Body of pancreas (tissue), 4 donors: ENCODE measurements around the gene KRTAP5-7. TPM values are rescaled to one million over a fixed set of nuclear protein-coding genes. Genes with fewer than 3 reads are reported as not detected.

ENCODE experiments used
- ATAC-seq: fragments of 150-250 bp; one replicate; pipeline ENCODE4 v1.9.1; 2016
- DNase-seq, 4 donors: peaks; one replicate each; pipeline ENCODE4 v3.0.0-alpha.2; 2019
- H3K27ac ChIP-seq, 4 donors: fragments of 200-600 bp; sonication (generic); 1 replicate in 3 of 4; 2 replicates in 1 of 4; pipeline versions ENCODE4 v1.5.1 to v1.6.1; 2016 to 2019; ENCODE audit warnings: mild to moderate bottlenecking in 1 of 4, mixed read lengths in 1 of 4, moderate library complexity in 1 of 4
- H3K27me3 ChIP-seq, 2 donors: fragments of 200-600 bp; sonication (generic); one replicate each; pipeline ENCODE4 v1.6.0; 2016; ENCODE audit warnings: mild to moderate bottlenecking in 1 of 2
- H3K36me3 ChIP-seq, 2 donors: fragments of 200-600 bp; sonication (generic); replicated peaks in 1 of 2; 2 replicates each; pipeline ENCODE4 v1.5.1; 2016; ENCODE audit warnings: low read depth in 2 of 2; ENCODE audit not compliant: insufficient read depth in 1 of 2
- H3K4me1 ChIP-seq: fragments of 200-600 bp; sonication (generic); one replicate; pipeline ENCODE4 v1.6.0; 2016
- H3K4me3 ChIP-seq, 2 donors: fragments of 200-600 bp; sonication (generic); 1 replicate in 1 of 2; 2 replicates in 1 of 2; pipeline ENCODE4 v1.5.1; 2016 to 2019
- H3K9me3 ChIP-seq, 3 donors: fragments of 200-600 bp; sonication (generic); 1 replicate in 2 of 3; 2 replicates in 1 of 3; pipeline ENCODE4 v1.5.1; 2016
- POLR2A ChIP-seq, 3 donors: fragments of 450-650 bp; IDR thresholded peaks; one replicate each; pipeline ENCODE4 v1.6.1; 2016; ENCODE audit warnings: antibody characterized with exemption in 3 of 3, mild to moderate bottlenecking in 2 of 3
- WGBS, 2 donors: methylation state at CpG; one replicate each; pipeline ENCODE4 v1.1.5; 2017; 5-methylcytosine and 5-hydroxymethylcytosine counted together
- intact Hi-C: fragments of 100-400 bp; cut with DNase I; formaldehyde crosslinking; loops from one replicate; pipeline ENCODE4 v1.15.1; 2023
- total RNA-seq, 2 donors: library from RNA; depleted of rRNA; stranded (reverse); fragments of >200 nt; gene quantifications; one replicate each; pipeline ENCODE4 v1.1.0, GENCODE V29; 2016
- TF ChIP-seq, protein P1 (sequence below), 7 experiments: fragments of 450-650 bp in 4 of 7; fragments of 200-600 bp in 3 of 7; sonication (generic) in 3 of 7; IDR thresholded peaks; one replicate each; pipeline ENCODE4 v1.5.1; 2016 to 2019; ENCODE audit warnings: antibody characterized with exemption in 7 of 7

KRTAP5-7 gene
- total RNA-seq, 2 donors from 2014 or later = not detected

GRCh38 chr11:71556018-71556417 lies 29.0 kb downstream of the KRTAP5-7 start:
- intact Hi-C loops = no loop called here
- no peak for TF ChIP-seq POLR2A (IDR thresholded peaks at IDR 0.05)
- TF ChIP-seq, protein P1, sequence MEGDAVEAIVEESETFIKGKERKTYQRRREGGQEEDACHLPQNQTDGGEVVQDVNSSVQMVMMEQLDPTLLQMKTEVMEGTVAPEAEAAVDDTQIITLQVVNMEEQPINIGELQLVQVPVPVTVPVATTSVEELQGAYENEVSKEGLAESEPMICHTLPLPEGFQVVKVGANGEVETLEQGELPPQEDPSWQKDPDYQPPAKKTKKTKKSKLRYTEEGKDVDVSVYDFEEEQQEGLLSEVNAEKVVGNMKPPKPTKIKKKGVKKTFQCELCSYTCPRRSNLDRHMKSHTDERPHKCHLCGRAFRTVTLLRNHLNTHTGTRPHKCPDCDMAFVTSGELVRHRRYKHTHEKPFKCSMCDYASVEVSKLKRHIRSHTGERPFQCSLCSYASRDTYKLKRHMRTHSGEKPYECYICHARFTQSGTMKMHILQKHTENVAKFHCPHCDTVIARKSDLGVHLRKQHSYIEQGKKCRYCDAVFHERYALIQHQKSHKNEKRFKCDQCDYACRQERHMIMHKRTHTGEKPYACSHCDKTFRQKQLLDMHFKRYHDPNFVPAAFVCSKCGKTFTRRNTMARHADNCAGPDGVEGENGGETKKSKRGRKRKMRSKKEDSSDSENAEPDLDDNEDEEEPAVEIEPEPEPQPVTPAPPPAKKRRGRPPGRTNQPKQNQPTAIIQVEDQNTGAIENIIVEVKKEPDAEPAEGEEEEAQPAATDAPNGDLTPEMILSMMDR (IDR thresholded peaks at IDR 0.05) = no peak
- ATAC-seq (no peak), DNase-seq (no peak)
- Histone ChIP-seq H3K27ac (no peak overlapping the region), H3K4me1 (no peaks in the 10 kb centered on the region), H3K4me3 (no peak overlapping the region), H3K36me3 (no peaks in the 10 kb centered on the region), H3K9me3 (no peaks in the 10 kb centered on the region), H3K27me3 (no peaks in the 10 kb centered on the region)
- WGBS, 2 donors = 86 to 90% methylated on average over 4 of the region's 4 CpGs

- Histone ChIP-seq H3K4me3 (no peak overlapping the region), H3K9me3 (no peaks in the 10 kb centered on the region), H3K27me3 (no peaks in the 10 kb centered on the region), H3K4me1 (no peaks in the 10 kb centered on the region), H3K27ac (no peak overlapping the region), H3K36me3 (no peaks in the 10 kb centered on the region)
- no peak for DNase-seq
- intact Hi-C loops = no loop called here
- TF ChIP-seq, protein P1 (IDR thresholded peaks at IDR 0.05) = no peak
- no peak for TF ChIP-seq POLR2A (IDR thresholded peaks at IDR 0.05)
- ATAC-seq = no peak
Measured at GRCh38 chr11:71557257-71557656, 30.2 kb downstream of the KRTAP5-7 start.

DNA sequence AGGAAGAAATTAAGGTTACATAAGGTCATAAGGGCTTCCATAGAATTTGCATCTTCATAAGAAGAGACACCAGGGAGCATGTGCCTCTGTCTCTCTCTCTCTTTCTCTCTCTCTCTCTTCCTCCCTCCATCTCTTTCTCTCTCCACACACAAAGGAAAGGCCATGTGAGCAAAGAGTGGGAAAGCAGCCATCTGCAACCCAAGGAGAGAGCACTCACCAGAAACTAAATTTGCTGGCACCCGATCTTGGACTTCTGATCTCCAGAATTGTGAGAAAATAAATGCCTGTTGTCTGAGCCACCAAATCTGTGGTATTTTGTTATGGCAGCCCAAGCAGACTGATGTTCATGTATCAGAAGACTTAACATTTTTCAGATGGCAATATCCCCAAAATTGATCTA lies 31.9 kb downstream of the KRTAP5-7 start:
- no peak for DNase-seq
- Histone ChIP-seq H3K27me3 (no peaks in the 10 kb centered on the region), H3K27ac (no peak overlapping the region), H3K36me3 (no peaks in the 10 kb centered on the region), H3K9me3 (no peaks in the 10 kb centered on the region), H3K4me3 (no peak overlapping the region), H3K4me1 (no peaks in the 10 kb centered on the region)
- TF ChIP-seq POLR2A (IDR thresholded peaks at IDR 0.05) = no peak
- TF ChIP-seq, protein P1 (IDR thresholded peaks at IDR 0.05) = no peak
- WGBS, 2 donors = 50 to 56% methylated on average over 1 of the region's 1 CpG
- no peak for ATAC-seq
- intact Hi-C loops = no loop called here

DNA sequence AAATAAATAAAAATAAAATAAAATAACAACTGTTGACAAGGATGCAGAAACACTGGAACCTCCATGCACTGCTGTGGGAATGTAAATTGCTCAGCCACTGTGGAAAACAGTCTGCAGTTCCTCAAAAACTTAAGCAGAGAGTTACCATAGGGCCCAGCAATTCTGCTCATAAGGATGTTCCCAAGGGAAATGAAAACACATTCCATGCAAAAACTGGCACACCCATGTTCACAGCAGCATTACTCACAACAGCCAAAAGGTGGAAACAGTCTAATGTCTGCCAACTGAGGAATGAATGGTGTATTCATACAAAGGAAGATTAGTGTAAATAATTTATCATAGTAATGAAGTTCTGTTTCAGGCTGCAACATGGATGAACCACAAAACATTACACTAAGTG lies 35.1 kb downstream of the KRTAP5-7 start:
- TF ChIP-seq POLR2A (IDR thresholded peaks at IDR 0.05) = no peak
- TF ChIP-seq, protein P1 (IDR thresholded peaks at IDR 0.05) = no peak
- Histone ChIP-seq H3K4me3 (no peak overlapping the region), H3K27ac (no peak overlapping the region), H3K4me1 (no peaks in the 10 kb centered on the region), H3K27me3 (no peaks in the 10 kb centered on the region), H3K36me3 (no peaks in the 10 kb centered on the region), H3K9me3 (no peaks in the 10 kb centered on the region)
- intact Hi-C loops = no loop called here
- ATAC-seq = no peak
- DNase-seq = no peak

GRCh38 chr11:71563406-71563805 lies 36.3 kb downstream of the KRTAP5-7 start:
- no peaks in the 10 kb centered on the region for H3K4me1 ChIP-seq
- ATAC-seq = no peak

More at GRCh38 chr11:71563406-71563805, 36.3 kb downstream of the KRTAP5-7 start:
- WGBS, 2 donors = 30 to 39% methylated on average over 8 of the region's 8 CpGs
- intact Hi-C loops = no loop called here
- Histone ChIP-seq H3K9me3 (no peaks in the 10 kb centered on the region), H3K4me3 (no peak overlapping the region), H3K27me3 (no peaks in the 10 kb centered on the region), H3K27ac (no peak overlapping the region), H3K36me3 (no peaks in the 10 kb centered on the region)
- DNase-seq = peak in 2 of 4 donors; percentile 31 to 35
- TF ChIP-seq, protein P1 (IDR thresholded peaks at IDR 0.05) = peak in 4 of 7 experiments; percentile 5 to 40 (median 30)
- TF ChIP-seq POLR2A (IDR thresholded peaks at IDR 0.05) = no peak
